Transverse colon (tissue), 4 donors: ENCODE data around the gene ANK3. TPM values are rescaled to one million over a fixed set of nuclear protein-coding genes. Genes with fewer than 3 reads are reported as not detected.

Experiments used
- DNase-seq: peaks from one replicate; pipeline ENCODE4 v3.0.0-alpha.2; 2019
- H3K27ac ChIP-seq, 4 donors: fragments of 200-600 bp; sonication (generic); 2 replicates each; pipeline ENCODE4 v1.5.1; 2016 to 2018; ENCODE audit warnings: inconsistent platforms in 4 of 4
- H3K27me3 ChIP-seq: fragments of 200-600 bp; sonication (generic); 2 replicates; pipeline ENCODE4 v1.5.1; 2017; ENCODE audit warnings: inconsistent platforms
- H3K36me3 ChIP-seq, 4 donors: fragments of 200-600 bp; sonication (generic); 2 replicates each; pipeline ENCODE4 v1.5.1; 2017 to 2019; ENCODE audit warnings: inconsistent platforms in 4 of 4
- H3K4me1 ChIP-seq, 4 donors: fragments of 200-600 bp; sonication (generic); 2 replicates each; pipeline ENCODE4 v1.5.1; 2017 to 2020; ENCODE audit warnings: inconsistent platforms in 4 of 4
- H3K4me3 ChIP-seq, 4 donors: fragments of 200-600 bp; sonication (generic); 1 replicate in 1 of 4; 2 replicates in 3 of 4; pipeline versions ENCODE4 v1.5.1 to v1.6.1; 2017 to 2019; ENCODE audit warnings: inconsistent platforms in 4 of 4
- H3K9me3 ChIP-seq, 2 donors: fragments of 200-600 bp; sonication (generic); 2 replicates each; pipeline ENCODE4 v1.5.1; 2017 to 2019; ENCODE audit warnings: inconsistent platforms in 2 of 2
- EP300 ChIP-seq: sonication (generic); formaldehyde crosslinking; IDR thresholded peaks from one replicate; pipeline ENCODE4 v1.6.1; 2017; ENCODE audit warnings: antibody characterized with exemption, low read depth
- POLR2A ChIP-seq: fragments of 450-650 bp; IDR thresholded peaks from one replicate; pipeline ENCODE4 v1.6.1; 2016; ENCODE audit warnings: antibody characterized with exemption, mild to moderate bottlenecking, moderate library complexity
- POLR2AphosphoS5 ChIP-seq, 3 donors: sonication (generic); formaldehyde crosslinking; IDR thresholded peaks; one replicate each; pipeline ENCODE4 v1.6.1; 2016; ENCODE audit warnings: antibody characterized with exemption in 3 of 3
- WGBS, 2 donors: methylation state at CpG; one replicate each; pipeline ENCODE4 v1.1.5; 2018; ENCODE audit warnings: low coverage in 1 of 2; 5-methylcytosine and 5-hydroxymethylcytosine counted together
- in situ Hi-C, 4 donors: fragments of 200-750 bp; cut with MboI; loops; one replicate each; pipeline versions ENCODE4 v1.15.0 to v1.15.1; 2017; ENCODE audit warnings: low sequenced_read_pairs in 3 of 4, low pct_ligation_motif_present in 1 of 4, low pct_unique_long_range_greater_than_20kb in 1 of 4
- intact Hi-C: fragments of 100-400 bp; cut with DNase I; formaldehyde crosslinking; loops from one replicate; pipeline ENCODE4 v1.15.1; 2023; ENCODE audit warnings: low total_unique reads
- total RNA-seq, 4 donors: library from RNA; depleted of rRNA; stranded (reverse); fragments of >200 nt; gene quantifications; one replicate each; pipeline ENCODE4 v1.1.0, GENCODE V29; 2016
- TF ChIP-seq, protein P1 (sequence below), 5 experiments: fragments of 200-600 bp in 3 of 5; fragments of 450-650 bp in 2 of 5; sonication (generic) in 3 of 5; IDR thresholded peaks; 1 replicate in 2 of 5; 2 replicates in 3 of 5; pipeline ENCODE4 v1.5.1; 2016 to 2017; ENCODE audit warnings: antibody characterized with exemption in 5 of 5, inconsistent platforms in 3 of 5, mild to moderate bottlenecking in 2 of 5, moderate library complexity in 1 of 5

Gene ANK3
- total RNA-seq, 4 donors from 2014 or later = 41.2 to 230 (median 172) TPM

DNA sequence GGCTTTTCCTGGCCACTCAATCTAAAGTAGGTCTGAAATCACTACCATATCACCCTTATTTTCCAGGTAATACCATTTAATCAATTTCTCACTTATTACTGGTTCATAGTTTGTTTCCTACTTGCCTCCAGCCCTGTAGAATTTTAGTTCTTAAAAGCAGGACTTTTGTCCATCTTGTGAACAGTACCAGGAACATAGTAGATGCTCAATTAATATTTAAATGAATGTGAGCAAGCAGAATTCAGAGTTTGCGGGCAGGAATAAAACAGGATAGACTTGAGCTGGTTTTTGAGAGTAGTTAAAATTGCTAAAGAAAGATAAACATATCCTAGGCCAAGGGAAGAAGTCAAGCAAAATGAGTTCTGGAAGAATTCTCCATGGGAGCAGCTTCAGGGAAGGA lies 77.9 kb downstream of the ANK3 start:
- Histone ChIP-seq H3K4me3 (no peak overlapping the region), H3K27ac (no peak overlapping the region), H3K4me1 (peaks cover 0 to 8% (median 2%) of the 10 kb centered on the region in 4 donors), H3K9me3 (no peaks in the 10 kb centered on the region), H3K36me3 (no peaks in the 10 kb centered on the region), H3K27me3 (no peaks in the 10 kb centered on the region)
- WGBS, 2 donors = 91 to 93% methylated on average over 1 of the region's 1 CpG
- in situ Hi-C loops = no loop called here
- no peak for DNase-seq
- TF ChIP-seq EP300 = no peak
- TF ChIP-seq POLR2A = no peak
- no peak for TF ChIP-seq POLR2AphosphoS5 (IDR thresholded peaks at IDR 0.05)
- TF ChIP-seq, protein P1, sequence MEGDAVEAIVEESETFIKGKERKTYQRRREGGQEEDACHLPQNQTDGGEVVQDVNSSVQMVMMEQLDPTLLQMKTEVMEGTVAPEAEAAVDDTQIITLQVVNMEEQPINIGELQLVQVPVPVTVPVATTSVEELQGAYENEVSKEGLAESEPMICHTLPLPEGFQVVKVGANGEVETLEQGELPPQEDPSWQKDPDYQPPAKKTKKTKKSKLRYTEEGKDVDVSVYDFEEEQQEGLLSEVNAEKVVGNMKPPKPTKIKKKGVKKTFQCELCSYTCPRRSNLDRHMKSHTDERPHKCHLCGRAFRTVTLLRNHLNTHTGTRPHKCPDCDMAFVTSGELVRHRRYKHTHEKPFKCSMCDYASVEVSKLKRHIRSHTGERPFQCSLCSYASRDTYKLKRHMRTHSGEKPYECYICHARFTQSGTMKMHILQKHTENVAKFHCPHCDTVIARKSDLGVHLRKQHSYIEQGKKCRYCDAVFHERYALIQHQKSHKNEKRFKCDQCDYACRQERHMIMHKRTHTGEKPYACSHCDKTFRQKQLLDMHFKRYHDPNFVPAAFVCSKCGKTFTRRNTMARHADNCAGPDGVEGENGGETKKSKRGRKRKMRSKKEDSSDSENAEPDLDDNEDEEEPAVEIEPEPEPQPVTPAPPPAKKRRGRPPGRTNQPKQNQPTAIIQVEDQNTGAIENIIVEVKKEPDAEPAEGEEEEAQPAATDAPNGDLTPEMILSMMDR (IDR thresholded peaks at IDR 0.05) = no peak
- intact Hi-C loops = no loop called here

DNA sequence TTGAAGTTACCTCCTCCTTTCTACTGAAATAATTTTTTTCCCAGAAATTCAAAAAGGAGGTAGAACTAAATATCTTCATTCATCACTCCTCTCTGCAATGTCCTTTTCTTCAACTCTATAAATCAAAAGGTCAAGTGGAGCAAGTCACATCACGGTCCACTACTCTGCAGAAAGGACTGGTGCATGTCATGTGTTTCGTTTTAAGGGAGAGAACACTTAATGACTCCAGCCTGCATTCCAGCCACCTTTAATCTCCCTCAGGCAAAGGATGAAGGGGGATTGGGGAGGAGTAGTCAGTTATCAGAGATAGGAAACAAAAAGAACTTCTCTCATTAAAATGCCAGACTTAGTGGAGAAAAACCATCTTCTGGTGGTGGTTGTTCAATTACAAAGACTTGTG lies 78.9 kb downstream of the ANK3 start:
- intact Hi-C loops (no loop called here), in situ Hi-C loops (no loop called here)
- DNase-seq = no peak
- WGBS, 2 donors = 0 to 27% methylated on average over 2 of the region's 2 CpGs
- H3K27me3 ChIP-seq = no peaks in the 10 kb centered on the region
- no peak overlapping the region for H3K27ac ChIP-seq
- no peak for TF ChIP-seq POLR2A
- no peak for TF ChIP-seq EP300
- no peak for TF ChIP-seq POLR2AphosphoS5 (IDR thresholded peaks at IDR 0.05)
- TF ChIP-seq, protein P1 (IDR thresholded peaks at IDR 0.05) = no peak
- H3K36me3 ChIP-seq = no peaks in the 10 kb centered on the region
- peaks cover 0 to 8% (median 2%) of the 10 kb centered on the region in 4 donors for H3K4me1 ChIP-seq
- no peaks in the 10 kb centered on the region for H3K9me3 ChIP-seq
- no peak overlapping the region for H3K4me3 ChIP-seq

DNA sequence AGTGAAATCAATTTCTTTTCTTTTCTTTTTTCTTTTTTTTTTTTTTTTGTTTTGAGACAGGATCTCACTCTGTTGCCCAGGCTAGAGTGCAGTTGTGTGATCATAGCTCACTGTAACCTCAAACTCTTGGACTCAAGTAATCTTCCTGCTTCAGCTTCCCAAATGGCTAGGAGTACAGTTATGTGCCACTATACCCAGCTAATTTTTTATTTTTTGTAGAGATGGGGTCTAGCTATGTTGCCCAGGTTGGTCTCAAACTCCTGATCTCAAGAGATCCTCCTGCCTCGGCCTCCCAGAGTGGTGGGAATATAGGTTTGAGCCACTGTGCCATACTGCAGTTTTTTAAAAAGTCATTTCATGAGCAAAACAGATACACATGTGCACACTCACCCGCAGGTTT lies 79.8 kb downstream of the ANK3 start:
- intact Hi-C loops = no loop called here
- 67 to 87% methylated on average over 1 to 2 of the region's 2 CpGs for WGBS, 2 donors

DNA sequence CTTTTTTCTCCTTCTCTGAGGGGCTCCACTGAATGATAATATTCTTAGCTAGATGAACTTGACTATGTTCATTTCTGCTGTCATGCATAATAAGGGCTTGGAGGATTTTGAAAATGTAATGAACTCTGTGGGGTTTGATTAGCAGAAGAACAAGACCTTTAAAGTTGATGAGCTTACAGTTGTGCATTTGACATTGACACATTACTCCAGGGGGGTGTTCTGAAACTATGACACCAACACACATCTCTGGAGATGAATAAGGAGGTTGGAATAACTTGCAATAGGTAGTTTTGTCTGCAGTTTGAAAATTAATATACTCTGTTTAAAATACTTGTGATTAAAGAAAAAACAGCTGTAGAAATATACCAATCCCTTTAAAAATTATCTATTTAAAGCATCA lies 80.3 kb downstream of the ANK3 start:
- in situ Hi-C loops = no loop called here
- Histone ChIP-seq H3K4me1 (peaks cover 0 to 3% (median under 1%) of the 10 kb centered on the region in 4 donors), H3K36me3 (no peaks in the 10 kb centered on the region), H3K27ac (no peak overlapping the region), H3K9me3 (no peaks in the 10 kb centered on the region), H3K27me3 (no peaks in the 10 kb centered on the region), H3K4me3 (no peak overlapping the region)
- intact Hi-C loops = no loop called here
- DNase-seq = no peak
- TF ChIP-seq, protein P1 (IDR thresholded peaks at IDR 0.05) = no peak
- TF ChIP-seq POLR2A (no peak), EP300 (no peak), POLR2AphosphoS5 (IDR thresholded peaks at IDR 0.05) (no peak)

More for the DNA sequence above, 79.8 kb downstream of the ANK3 start:
- no peaks in the 10 kb centered on the region for H3K9me3 ChIP-seq
- H3K4me3 ChIP-seq = no peak overlapping the region
- H3K27ac ChIP-seq = no peak overlapping the region
- TF ChIP-seq EP300 = no peak
- no peak for TF ChIP-seq POLR2A
- no peak for TF ChIP-seq POLR2AphosphoS5 (IDR thresholded peaks at IDR 0.05)
- TF ChIP-seq, protein P1 (IDR thresholded peaks at IDR 0.05) = no peak
- no peaks in the 10 kb centered on the region for H3K36me3 ChIP-seq
- in situ Hi-C loops = no loop called here
- H3K4me1 ChIP-seq = peaks cover 0 to 8% (median 2%) of the 10 kb centered on the region in 4 donors
- H3K27me3 ChIP-seq = no peaks in the 10 kb centered on the region
- no peak for DNase-seq
